Panc1 (cell line): ENCODE measurements around the gene SLC26A4. TPM values are rescaled to one million over a fixed set of nuclear protein-coding genes. Genes with fewer than 3 reads are reported as not detected.

Source experiments
- ATAC-seq: fragments of 200-7000 bp; cut with Tn5 transposase; 2 replicates; pipeline ENCODE4 v1.9.1; 2020; ENCODE audit warnings: mild to moderate bottlenecking, moderate library complexity
- BruUV-seq: library from RNA; stranded (reverse); fragments of 400-500 nt; replicated peaks from 2 replicates; lab custom pipeline; 2021; lab: Mats Ljungman, UMichigan
- CTCF ChIA-PET: fragments of 300-600 bp; sonication (Branson Sonifier 250); formaldehyde crosslinking; loops from one replicate; lab custom pipeline; 2022; ENCODE audit warnings: antibody characterized with exemption; lab: Charles Lee
- POLR2A ChIA-PET: fragments of 300-600 bp; sonication (Branson Sonifier 250); formaldehyde crosslinking; loops from one replicate; lab custom pipeline; 2022; ENCODE audit warnings: antibody characterized with exemption; lab: Charles Lee
- DNase-seq: peaks from one replicate; pipeline ENCODE4 v3.0.0-alpha.2; 2010; ENCODE audit warnings: low read depth, low spot score
- H3K27ac ChIP-seq: 2 replicates; pipeline ENCODE4 v1.5.1; 2011; ENCODE audit warnings: mild to moderate bottlenecking, low read length, inconsistent platforms
- H3K27me3 ChIP-seq: fragments of 200-500 bp; sonication (Bioruptor generic); 2 replicates; pipeline ENCODE4 v1.6.0; 2014; ENCODE audit warnings: low read length, inconsistent platforms; ENCODE audit not compliant: control insufficient read depth, insufficient read depth
- H3K36me3 ChIP-seq: fragments of 200-500 bp; sonication (Bioruptor generic); 2 replicates; pipeline ENCODE4 v1.5.1; 2014; ENCODE audit warnings: inconsistent platforms, mild to moderate bottlenecking, low read length, moderate library complexity; ENCODE audit not compliant: control insufficient read depth, insufficient read depth
- H3K4me1 ChIP-seq: 2 replicates; pipeline ENCODE4 v1.5.1; 2011; ENCODE audit warnings: inconsistent platforms, mild to moderate bottlenecking, low read length, moderate library complexity; ENCODE audit not compliant: control insufficient read depth, insufficient read depth
- H3K4me3 ChIP-seq, 2 experiments: 2 replicates each; pipeline ENCODE4 v1.5.1; 2011 to 2012; ENCODE audit warnings: low read depth in 2 of 2, low read length in 2 of 2, mild to moderate bottlenecking in 2 of 2, inconsistent platforms in 1 of 2, moderate library complexity in 1 of 2
- H3K9me3 ChIP-seq: fragments of 200-500 bp; sonication (Bioruptor generic); 2 replicates; pipeline ENCODE4 v1.5.1; 2014; ENCODE audit warnings: low read depth, mild to moderate bottlenecking, inconsistent platforms, low read length, moderate library complexity; ENCODE audit not compliant: control insufficient read depth, insufficient read depth
- POLR2AphosphoS5 ChIP-seq: IDR thresholded peaks from 2 replicates; pipeline ENCODE4 v1.6.1; 2012; ENCODE audit warnings: mild to moderate bottlenecking, low read depth, low read length, moderate library complexity
- SIN3A ChIP-seq: IDR thresholded peaks from 2 replicates; pipeline ENCODE4 v1.6.1; 2012; ENCODE audit warnings: low read depth, mild to moderate bottlenecking, low read length, moderate library complexity, borderline replicate concordance; ENCODE audit not compliant: insufficient read depth
- TCF7L2 ChIP-seq: IDR thresholded peaks from 2 replicates; pipeline ENCODE4 v1.6.1; 2011; ENCODE audit warnings: mild to moderate bottlenecking, low read depth, low read length, inconsistent platforms
- in situ Hi-C: cut with HindIII; loops from 2 replicates; pipeline ENCODE4 v1.10.0; 2016; ENCODE audit warnings: low sequenced_read_pairs, low pct_unique_long_range_greater_than_20kb
- intact Hi-C: fragments of 100-400 bp; cut with micrococcal nuclease; formaldehyde crosslinking; loops from one replicate; pipeline ENCODE4 v1.10.0; 2022; ENCODE audit not compliant: unreplicated experiment
- total RNA-seq: library from RNA; stranded (reverse); gene quantifications from one replicate; pipeline ENCODE4 v1.2.1, GENCODE V29; 2021; ENCODE audit not compliant: unreplicated experiment
- TF ChIP-seq, protein P1 (sequence below), 2 experiments: IDR thresholded peaks; 2 replicates each; pipeline ENCODE4 v1.6.1; 2011 to 2012; ENCODE audit warnings: low read depth in 2 of 2, control low read depth in 1 of 2, low read length in 1 of 2, mild to moderate bottlenecking in 1 of 2, moderate library complexity in 1 of 2; ENCODE audit not compliant: insufficient read depth in 1 of 2
- TF ChIP-seq, protein P2 (sequence below): fragments of 450-650 bp; IDR thresholded peaks from 2 replicates; pipeline ENCODE4 v1.5.1; 2017; ENCODE audit warnings: mild to moderate bottlenecking

The SLC26A4 gene
- total RNA-seq, 1 experiment from 2014 or later: 0.05 TPM

DNA sequence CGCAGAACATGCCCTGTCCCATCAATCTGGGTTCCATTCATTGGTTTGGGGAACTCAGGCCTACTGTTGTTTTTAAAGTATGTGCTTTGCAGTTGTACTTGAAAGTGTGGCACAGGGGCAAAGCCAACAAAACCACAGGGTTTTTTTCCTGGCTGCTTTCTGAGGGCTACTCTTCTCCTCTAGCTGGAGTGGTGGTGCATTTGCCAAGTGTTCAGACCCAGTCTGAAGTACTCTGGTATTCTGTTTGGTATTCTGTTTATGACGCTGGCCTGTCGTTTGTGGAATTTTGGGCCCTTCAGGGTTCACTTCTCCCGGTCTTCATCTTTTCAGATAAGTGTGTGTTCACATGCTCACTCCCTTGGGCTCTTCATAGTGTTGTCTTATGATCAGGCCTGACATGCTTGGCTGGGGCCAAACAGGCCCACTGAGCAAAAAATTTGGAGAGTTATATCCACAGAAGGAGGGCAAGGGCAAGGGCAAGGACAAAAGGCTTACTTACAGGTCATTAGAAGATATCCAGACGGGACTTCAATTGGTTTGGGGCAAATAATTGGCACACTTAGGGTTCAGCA is 26.3 kb downstream of the SLC26A4 start:
- Histone ChIP-seq H3K36me3 (no peaks in the 10 kb centered on the region), H3K4me1 (no peaks in the 10 kb centered on the region), H3K27ac (no peak overlapping the region), H3K27me3 (no peaks in the 10 kb centered on the region), H3K9me3 (no peaks in the 10 kb centered on the region), H3K4me3 (no peak overlapping the region)
- ChIA-PET CTCF (no interaction called here), POLR2A (interaction anchor here (0.6 kb wide), 1 partner anchor 187 kb away, joined by 4 read pairs; no protein-coding TSS in a partner anchor)
- intact Hi-C loops (no loop called here), in situ Hi-C loops (no loop called here)
- DNase-seq (no peak), ATAC-seq (no peak)
- BruUV-seq: no TSS peak
- TF ChIP-seq TCF7L2 (no peak), SIN3A (no peak), POLR2AphosphoS5 (no peak)
- TF ChIP-seq, protein P1, sequence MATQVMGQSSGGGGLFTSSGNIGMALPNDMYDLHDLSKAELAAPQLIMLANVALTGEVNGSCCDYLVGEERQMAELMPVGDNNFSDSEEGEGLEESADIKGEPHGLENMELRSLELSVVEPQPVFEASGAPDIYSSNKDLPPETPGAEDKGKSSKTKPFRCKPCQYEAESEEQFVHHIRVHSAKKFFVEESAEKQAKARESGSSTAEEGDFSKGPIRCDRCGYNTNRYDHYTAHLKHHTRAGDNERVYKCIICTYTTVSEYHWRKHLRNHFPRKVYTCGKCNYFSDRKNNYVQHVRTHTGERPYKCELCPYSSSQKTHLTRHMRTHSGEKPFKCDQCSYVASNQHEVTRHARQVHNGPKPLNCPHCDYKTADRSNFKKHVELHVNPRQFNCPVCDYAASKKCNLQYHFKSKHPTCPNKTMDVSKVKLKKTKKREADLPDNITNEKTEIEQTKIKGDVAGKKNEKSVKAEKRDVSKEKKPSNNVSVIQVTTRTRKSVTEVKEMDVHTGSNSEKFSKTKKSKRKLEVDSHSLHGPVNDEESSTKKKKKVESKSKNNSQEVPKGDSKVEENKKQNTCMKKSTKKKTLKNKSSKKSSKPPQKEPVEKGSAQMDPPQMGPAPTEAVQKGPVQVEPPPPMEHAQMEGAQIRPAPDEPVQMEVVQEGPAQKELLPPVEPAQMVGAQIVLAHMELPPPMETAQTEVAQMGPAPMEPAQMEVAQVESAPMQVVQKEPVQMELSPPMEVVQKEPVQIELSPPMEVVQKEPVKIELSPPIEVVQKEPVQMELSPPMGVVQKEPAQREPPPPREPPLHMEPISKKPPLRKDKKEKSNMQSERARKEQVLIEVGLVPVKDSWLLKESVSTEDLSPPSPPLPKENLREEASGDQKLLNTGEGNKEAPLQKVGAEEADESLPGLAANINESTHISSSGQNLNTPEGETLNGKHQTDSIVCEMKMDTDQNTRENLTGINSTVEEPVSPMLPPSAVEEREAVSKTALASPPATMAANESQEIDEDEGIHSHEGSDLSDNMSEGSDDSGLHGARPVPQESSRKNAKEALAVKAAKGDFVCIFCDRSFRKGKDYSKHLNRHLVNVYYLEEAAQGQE (IDR thresholded peaks at IDR 0.05; ENCODE audit: insufficient read depth in 1 of 2, low read depth in 2 of 2, low read length in 1 of 2): no peak
- TF ChIP-seq, protein P2, sequence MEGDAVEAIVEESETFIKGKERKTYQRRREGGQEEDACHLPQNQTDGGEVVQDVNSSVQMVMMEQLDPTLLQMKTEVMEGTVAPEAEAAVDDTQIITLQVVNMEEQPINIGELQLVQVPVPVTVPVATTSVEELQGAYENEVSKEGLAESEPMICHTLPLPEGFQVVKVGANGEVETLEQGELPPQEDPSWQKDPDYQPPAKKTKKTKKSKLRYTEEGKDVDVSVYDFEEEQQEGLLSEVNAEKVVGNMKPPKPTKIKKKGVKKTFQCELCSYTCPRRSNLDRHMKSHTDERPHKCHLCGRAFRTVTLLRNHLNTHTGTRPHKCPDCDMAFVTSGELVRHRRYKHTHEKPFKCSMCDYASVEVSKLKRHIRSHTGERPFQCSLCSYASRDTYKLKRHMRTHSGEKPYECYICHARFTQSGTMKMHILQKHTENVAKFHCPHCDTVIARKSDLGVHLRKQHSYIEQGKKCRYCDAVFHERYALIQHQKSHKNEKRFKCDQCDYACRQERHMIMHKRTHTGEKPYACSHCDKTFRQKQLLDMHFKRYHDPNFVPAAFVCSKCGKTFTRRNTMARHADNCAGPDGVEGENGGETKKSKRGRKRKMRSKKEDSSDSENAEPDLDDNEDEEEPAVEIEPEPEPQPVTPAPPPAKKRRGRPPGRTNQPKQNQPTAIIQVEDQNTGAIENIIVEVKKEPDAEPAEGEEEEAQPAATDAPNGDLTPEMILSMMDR: no peak

DNA sequence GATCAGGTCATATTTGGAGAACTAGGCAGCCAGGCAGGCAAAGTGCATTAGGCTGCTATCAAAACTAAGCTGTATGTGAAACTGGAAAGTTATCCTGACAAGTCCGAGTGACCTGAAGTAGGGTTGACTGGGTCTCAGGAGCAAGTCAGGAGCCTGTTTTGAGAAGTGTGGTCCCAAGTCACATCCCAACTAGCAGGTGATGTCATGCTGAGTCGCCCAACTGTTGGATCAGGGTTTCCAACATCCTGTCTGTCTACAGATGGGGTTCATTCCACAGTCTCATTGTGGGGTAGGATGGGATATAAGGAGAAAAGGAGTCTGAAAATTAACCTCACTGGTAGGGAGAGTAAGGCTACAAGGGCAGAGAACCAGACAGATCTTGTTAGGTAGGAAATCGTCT is 27.0 kb downstream of the SLC26A4 start:
- intact Hi-C loops: no loop called here
- CTCF ChIA-PET: no interaction called here

More for the DNA sequence above, 27.0 kb downstream of the SLC26A4 start:
- DNase-seq: no peak
- in situ Hi-C loops: no loop called here
- TF ChIP-seq, protein P1 (IDR thresholded peaks at IDR 0.05; ENCODE audit: insufficient read depth in 1 of 2, low read depth in 2 of 2, low read length in 1 of 2): no peak
- TF ChIP-seq SIN3A: no peak
- no peak for TF ChIP-seq POLR2AphosphoS5
- TF ChIP-seq TCF7L2: no peak
- TF ChIP-seq, protein P2: no peak
- no peaks in the 10 kb centered on the region for H3K36me3 ChIP-seq
- no TSS peak for BruUV-seq
- POLR2A ChIA-PET: interaction anchor here (0.6 kb wide), 1 partner anchor 188 kb away, joined by 4 read pairs; no protein-coding TSS in a partner anchor
- no peak for ATAC-seq
- H3K27me3 ChIP-seq: peaks cover 4% of the 10 kb centered on the region; the same call in 1 of the 2 replicates
- no peak overlapping the region for H3K4me3 ChIP-seq
- no peaks in the 10 kb centered on the region for H3K9me3 ChIP-seq
- no peak overlapping the region for H3K27ac ChIP-seq
- H3K4me1 ChIP-seq: no peaks in the 10 kb centered on the region
